ENCODE data around the gene CNOT8. TPM values are rescaled to one million over a fixed set of nuclear protein-coding genes. Genes with fewer than 3 reads are reported as not detected.
"Not testable (repeated sequence)": the region's sequence is repeated elsewhere in the genome, so short reads cannot be mapped to it uniquely, and the experiment has no call there.

CNOT8 gene
- total RNA-seq, 1 donor from 2014 or later, result 62.1 TPM

- Histone ChIP-seq H3K36me3 (peaks cover 0 to 68% of the 10 kb centered on the region in 2 donors), H3K27ac (no peak overlapping the region), H3K4me3 (no peak overlapping the region), H3K4me1 (peaks cover 9% of the 10 kb centered on the region), H3K27me3 (no peaks in the 10 kb centered on the region), H3K9me3 (no peaks in the 10 kb centered on the region)
- intact Hi-C loops (cut with DNase I), result no loop called here
- TF ChIP-seq POLR2AphosphoS5 (IDR thresholded peaks at IDR 0.05; ENCODE audit: insufficient read depth in 1 of 2, low read depth in 1 of 2), result no peak
- no peak for TF ChIP-seq CTCF (IDR thresholded peaks at IDR 0.05)
- TF ChIP-seq POLR2A (IDR thresholded peaks at IDR 0.05), result no peak
- DNase-seq (ENCODE audit: extremely low spot score in 2 of 2), result no peak
These were observed 43.5 kb downstream of the CNOT8 start for GRCh38 chr5:154901913-154902312.

GRCh38 chr5:154905601-154906000, 47.2 kb downstream of the CNOT8 start:
- H3K27ac ChIP-seq; intact Hi-C loops (cut with DNase I); H3K4me3 ChIP-seq; H3K4me1 ChIP-seq; H3K9me3 ChIP-seq; DNase-seq (ENCODE audit: extremely low spot score in 2 of 2); H3K27me3 ChIP-seq: not testable (repeated sequence)
- H3K36me3 ChIP-seq, result peaks cover 0 to 73% of the 10 kb centered on the region in 2 donors

GRCh38 chr5:154916874-154917273, 58.4 kb downstream of the CNOT8 start:
- TF ChIP-seq POLR2A (IDR thresholded peaks at IDR 0.05) (no peak), CTCF (IDR thresholded peaks at IDR 0.05) (no peak), POLR2AphosphoS5 (IDR thresholded peaks at IDR 0.05; ENCODE audit: insufficient read depth in 1 of 2, low read depth in 1 of 2) (no peak)
- intact Hi-C loops (cut with DNase I), result no loop called here
- Histone ChIP-seq H3K4me3 (no peak overlapping the region), H3K4me1 (no peaks in the 10 kb centered on the region), H3K9me3 (no peaks in the 10 kb centered on the region), H3K36me3 (peaks cover 5 to 77% of the 10 kb centered on the region in 2 donors), H3K27ac (no peak overlapping the region), H3K27me3 (no peaks in the 10 kb centered on the region)
- no peak for DNase-seq (ENCODE audit: extremely low spot score in 2 of 2)

GRCh38 chr5:154917757-154918156, 59.3 kb downstream of the CNOT8 start:
- intact Hi-C loops (cut with DNase I), result no loop called here
- no peak for DNase-seq (ENCODE audit: extremely low spot score in 2 of 2)
- Histone ChIP-seq H3K27ac (no peak overlapping the region), H3K4me3 (no peak overlapping the region), H3K27me3 (no peaks in the 10 kb centered on the region), H3K36me3 (peaks cover 5 to 76% of the 10 kb centered on the region in 2 donors), H3K9me3 (no peaks in the 10 kb centered on the region), H3K4me1 (no peaks in the 10 kb centered on the region)
- TF ChIP-seq POLR2AphosphoS5 (IDR thresholded peaks at IDR 0.05; ENCODE audit: insufficient read depth in 1 of 2, low read depth in 1 of 2), result no peak
- no peak for TF ChIP-seq CTCF (IDR thresholded peaks at IDR 0.05)
- TF ChIP-seq POLR2A (IDR thresholded peaks at IDR 0.05), result no peak

- Histone ChIP-seq H3K36me3 (peaks cover 5 to 74% of the 10 kb centered on the region in 2 donors), H3K4me3 (no peak overlapping the region)
- intact Hi-C loops (cut with DNase I), result no loop called here
These were observed 65.3 kb downstream of the CNOT8 start for GRCh38 chr5:154923441-154924430.

More at GRCh38 chr5:154923441-154924430, 65.3 kb downstream of the CNOT8 start:
- H3K27me3 ChIP-seq, result no peaks in the 10 kb centered on the region
- no peak overlapping the region for H3K27ac ChIP-seq
- no peak for TF ChIP-seq CTCF (IDR thresholded peaks at IDR 0.05)
- no peak for TF ChIP-seq POLR2A (IDR thresholded peaks at IDR 0.05)
- no peak for TF ChIP-seq POLR2AphosphoS5 (IDR thresholded peaks at IDR 0.05; ENCODE audit: insufficient read depth in 1 of 2, low read depth in 1 of 2)
- no peaks in the 10 kb centered on the region for H3K4me1 ChIP-seq
- H3K9me3 ChIP-seq, result no peaks in the 10 kb centered on the region
- no peak for DNase-seq (ENCODE audit: extremely low spot score in 2 of 2)

MicroRNAs encoded within 50 kb of the gene (microRNA counts, 767-probe panel; counts per million panel counts)
- microRNA hsa-miR-378h, result 238 to 261 counts per million in 2 donors

Small RNA genes within 50 kb of the gene (microRNA-seq; reads per million reads assigned to microRNA genes)
- gene MIR378H (ENCODE audit: borderline number of aligned reads, borderline replicate concordance), result not detected

Small RNA genes within 50 kb of the gene (small RNA-seq; reads per million reads assigned to genes)
- gene MIR378H, result not detected

Other genes starting within 250 kb of the CNOT8 start
- 98.0 TPM for gene LARP1, start 103.2 kb upstream of the CNOT8 start, total RNA-seq
- 35.4 TPM for gene FAXDC2, start 8.0 kb upstream of the CNOT8 start, total RNA-seq
- 12.8 TPM for gene GEMIN5, start 79.6 kb downstream of the CNOT8 start, total RNA-seq
- gene MRPL22, start 82.4 kb downstream of the CNOT8 start, total RNA-seq, result 24.8 TPM
- not detected for gene KIF4B, start 155.1 kb downstream of the CNOT8 start, total RNA-seq